Neural cell (in vitro differentiated cells): ENCODE results near the gene PRR16. TPM values are rescaled to one million over a fixed set of nuclear protein-coding genes. Genes with fewer than 3 reads are reported as not detected.
A peak's percentile ranks its signal among the peaks of the same experiment; 100 is the strongest.

Experiments
- H2AFZ ChIP-seq: fragments of 200-600, 300-800 bp; sonication (generic), shearing (Covaris generic); 2 replicates; pipeline ENCODE4 v1.6.0; 2014; ENCODE audit warnings: low read depth, mild to moderate bottlenecking, antibody characterized with exemption, low read length, moderate library complexity
- H3F3A ChIP-seq: fragments of 200-600 bp; shearing (Covaris generic); 2 replicates; pipeline ENCODE4 v1.6.1; 2016; ENCODE audit warnings: mild to moderate bottlenecking, moderate library complexity, mixed read lengths, antibody characterized with exemption, low read length; ENCODE audit not compliant: insufficient read depth, poor library complexity, severe bottlenecking
- H3K27ac ChIP-seq: fragments of 200-600, 300-800 bp; sonication (generic), shearing (Covaris generic); 2 replicates; pipeline ENCODE4 v1.5.1; 2014; ENCODE audit warnings: mild to moderate bottlenecking, low read length, moderate library complexity
- H3K27me3 ChIP-seq: fragments of 300-800, 200-600 bp; sonication (generic), shearing (Covaris generic); 2 replicates; pipeline ENCODE4 v1.6.0; 2014; ENCODE audit warnings: mild to moderate bottlenecking, low read depth, low read length, moderate library complexity; ENCODE audit not compliant: insufficient read depth
- H3K36me3 ChIP-seq: fragments of 300-800, 200-600 bp; sonication (generic), shearing (Covaris generic); 2 replicates; pipeline ENCODE4 v1.5.1; 2014; ENCODE audit warnings: mild to moderate bottlenecking, antibody characterized with exemption, low read length, moderate library complexity; ENCODE audit not compliant: insufficient read depth
- H3K4me2 ChIP-seq: fragments of 300-800, 200-600 bp; sonication (generic), shearing (Covaris generic); 2 replicates; pipeline ENCODE4 v1.6.0; 2014; ENCODE audit warnings: mild to moderate bottlenecking, low read length
- H3K4me3 ChIP-seq: fragments of 300-800, 200-600 bp; sonication (generic), shearing (Covaris generic); 2 replicates; pipeline ENCODE4 v1.5.1; 2014; ENCODE audit warnings: mild to moderate bottlenecking, low read length, moderate library complexity
- H3K79me2 ChIP-seq: fragments of 200-600 bp; shearing (Covaris generic); replicated peaks from 2 replicates; pipeline ENCODE4 v1.6.0; 2014; ENCODE audit warnings: mild to moderate bottlenecking, low read length, moderate library complexity; ENCODE audit not compliant: insufficient read depth
- H3K9ac ChIP-seq: fragments of 300-800, 200-600 bp; sonication (generic), shearing (Covaris generic); 2 replicates; pipeline ENCODE4 v1.6.1; 2016; ENCODE audit warnings: mild to moderate bottlenecking, low read length, mixed read lengths
- H3K9me2 ChIP-seq: fragments of 200-600 bp; shearing (Covaris generic); 2 replicates; pipeline ENCODE4 v1.6.1; 2016; ENCODE audit warnings: mild to moderate bottlenecking, low read length, mixed read lengths; ENCODE audit not compliant: insufficient read depth
- H3K9me3 ChIP-seq: fragments of 200-600, 300-800 bp; sonication (generic), shearing (Covaris generic); 2 replicates; pipeline ENCODE4 v1.6.1; 2016; ENCODE audit warnings: mild to moderate bottlenecking, mixed run types, low read length, moderate library complexity, mixed read lengths
- H4K20me1 ChIP-seq: fragments of 200-600 bp; shearing (Covaris generic); 2 replicates; pipeline ENCODE4 v1.6.1; 2016; ENCODE audit warnings: mild to moderate bottlenecking, mixed run types; ENCODE audit not compliant: insufficient read depth
- CTCF ChIP-seq: fragments of 450-650 bp; IDR thresholded peaks from 2 replicates; pipeline ENCODE4 v1.5.1; 2014; ENCODE audit warnings: antibody characterized with exemption, mild to moderate bottlenecking, moderate library complexity; ENCODE audit not compliant: poor library complexity, severe bottlenecking
- EP300 ChIP-seq: fragments of 450-650 bp; conservative IDR thresholded peaks from 2 replicates; pipeline ENCODE4 v1.6.1; 2014; ENCODE audit warnings: antibody characterized with exemption, mild to moderate bottlenecking, moderate library complexity; ENCODE audit not compliant: poor library complexity, severe bottlenecking
- EZH2 ChIP-seq: fragments of 200-600, 300-800 bp; shearing (Covaris generic), sonication (generic); IDR thresholded peaks from 2 replicates; pipeline ENCODE4 v1.6.1; 2014; ENCODE audit warnings: antibody characterized with exemption, low read length, borderline replicate concordance, mild to moderate bottlenecking; ENCODE audit not compliant: insufficient read depth, poor library complexity, severe bottlenecking
- MXI1 ChIP-seq: fragments of 450-650 bp; conservative IDR thresholded peaks from 2 replicates; pipeline ENCODE4 v1.6.1; 2014; ENCODE audit warnings: antibody characterized with exemption, mild to moderate bottlenecking; ENCODE audit not compliant: poor library complexity, severe bottlenecking
- POLR2AphosphoS5 ChIP-seq: IDR thresholded peaks from 2 replicates; pipeline ENCODE4 v1.6.1; 2012
- RAD21 ChIP-seq: fragments of 450-650 bp; conservative IDR thresholded peaks from 2 replicates; pipeline ENCODE4 v1.6.1; 2014; ENCODE audit warnings: antibody characterized with exemption, mild to moderate bottlenecking, moderate library complexity
- REST ChIP-seq: IDR thresholded peaks from 2 replicates; pipeline ENCODE4 v1.6.1; 2012; ENCODE audit warnings: borderline replicate concordance
- SMC3 ChIP-seq: fragments of 450-650 bp; conservative IDR thresholded peaks from 2 replicates; pipeline ENCODE4 v1.6.1; 2014; ENCODE audit warnings: antibody characterized with exemption, mild to moderate bottlenecking, moderate library complexity; ENCODE audit not compliant: poor library complexity
- TAF1 ChIP-seq: IDR thresholded peaks from 2 replicates; pipeline ENCODE4 v1.6.1; 2012; ENCODE audit warnings: low read depth
- polyA plus RNA-seq: library from polyadenylated mRNA; depleted of rRNA; stranded (reverse); fragments of >200 nt; gene quantifications from 2 replicates; pipeline ENCODE4 v1.2.3, GENCODE V29; 2014

Gene PRR16
- polyA plus RNA-seq, 1 donor from 2014 or later: 1.7 TPM

GRCh38 chr5:120717381-120717780 is 253.3 kb downstream of the PRR16 start:
- H3K4me2 ChIP-seq: no peak overlapping the region
- H3K36me3 ChIP-seq: no peaks in the 10 kb centered on the region
- no peak overlapping the region for H2AFZ ChIP-seq
- H3K9me3 ChIP-seq: no peaks in the 10 kb centered on the region
- H3K27ac ChIP-seq: no peak overlapping the region
- no peaks in the 10 kb centered on the region for H3K9me2 ChIP-seq
- TF ChIP-seq EP300: peak; percentile 82
- no peak for TF ChIP-seq SMC3
- no peak for TF ChIP-seq EZH2
- TF ChIP-seq TAF1: no peak
- TF ChIP-seq POLR2AphosphoS5: peak; percentile 52
- no peak for TF ChIP-seq MXI1
- TF ChIP-seq RAD21: no peak
- TF ChIP-seq CTCF: no peak
- no peaks in the 10 kb centered on the region for H3K79me2 ChIP-seq
- H3K9ac ChIP-seq: no peak overlapping the region
- H3K4me3 ChIP-seq: no peak overlapping the region
- H3K27me3 ChIP-seq: no peaks in the 10 kb centered on the region
- no peaks in the 10 kb centered on the region for H3F3A ChIP-seq
- H4K20me1 ChIP-seq: no peaks in the 10 kb centered on the region

GRCh38 chr5:120730214-120730613 is 266.1 kb downstream of the PRR16 start:
- H3K27me3 ChIP-seq: no peaks in the 10 kb centered on the region
- H3K27ac ChIP-seq: no peak overlapping the region
- H3K36me3 ChIP-seq: no peaks in the 10 kb centered on the region
- no peaks in the 10 kb centered on the region for H3F3A ChIP-seq
- H4K20me1 ChIP-seq: no peaks in the 10 kb centered on the region
- H2AFZ ChIP-seq: no peak overlapping the region
- H3K9ac ChIP-seq: no peak overlapping the region
- no peaks in the 10 kb centered on the region for H3K9me2 ChIP-seq
- no peak overlapping the region for H3K4me2 ChIP-seq
- H3K79me2 ChIP-seq: no peaks in the 10 kb centered on the region
- no peaks in the 10 kb centered on the region for H3K9me3 ChIP-seq
- no peak overlapping the region for H3K4me3 ChIP-seq
- no peak for TF ChIP-seq EZH2
- no peak for TF ChIP-seq SMC3
- TF ChIP-seq RAD21: no peak
- TF ChIP-seq POLR2AphosphoS5: no peak
- TF ChIP-seq REST: no peak
- no peak for TF ChIP-seq CTCF
- no peak for TF ChIP-seq EP300
- TF ChIP-seq TAF1: no peak
- no peak for TF ChIP-seq MXI1
